RWPE2 (cell line): Measurements from ENCODE around the gene FAM98A.

Experiments
- ATAC-seq: fragments of 200-7000 bp; cut with Tn5 transposase; 3 replicates; pipeline ENCODE4 v1.9.1; 2021; ENCODE audit warnings: low read depth
- DNase-seq: peaks from one replicate; pipeline ENCODE4 v3.0.0-alpha.2; 2020; ENCODE audit warnings: low spot score
- H3K27ac ChIP-seq: fragments of 450-650 bp; 2 replicates; pipeline ENCODE4 v1.5.1; 2017; ENCODE audit warnings: mild to moderate bottlenecking; ENCODE audit not compliant: poor library complexity, severe bottlenecking
- H3K27me3 ChIP-seq: fragments of 250-450 bp; sonication (Bioruptor Pico); 2 replicates; pipeline ENCODE4 v1.5.1; 2021; ENCODE audit warnings: mild to moderate bottlenecking, moderate library complexity; ENCODE audit not compliant: insufficient read depth, poor library complexity, severe bottlenecking
- H3K36me3 ChIP-seq: fragments of 250-450 bp; sonication (Bioruptor Pico); 2 replicates; pipeline ENCODE4 v1.5.1; 2020; ENCODE audit warnings: low read depth, mild to moderate bottlenecking, moderate library complexity
- H3K4me1 ChIP-seq: fragments of 250-450 bp; sonication (Bioruptor Pico); 2 replicates; pipeline ENCODE4 v1.5.1; 2021; ENCODE audit warnings: mild to moderate bottlenecking, moderate library complexity; ENCODE audit not compliant: insufficient read depth, poor library complexity, severe bottlenecking
- H3K4me3 ChIP-seq: fragments of 250-450 bp; sonication (Bioruptor Pico); 2 replicates; pipeline ENCODE4 v1.5.1; 2021; ENCODE audit warnings: mild to moderate bottlenecking, moderate library complexity; ENCODE audit not compliant: severe bottlenecking
- H3K9me3 ChIP-seq: fragments of 250-450 bp; sonication (Bioruptor Pico); 2 replicates; pipeline ENCODE4 v1.5.1; 2021; ENCODE audit warnings: mild to moderate bottlenecking, moderate library complexity; ENCODE audit not compliant: severe bottlenecking
- CTCF ChIP-seq: fragments of 450-650 bp; IDR thresholded peaks from one replicate; pipeline ENCODE4 v1.5.1; 2017; ENCODE audit warnings: mild to moderate bottlenecking, moderate library complexity; ENCODE audit not compliant: poor library complexity, severe bottlenecking

The FAM98A gene

GRCh38 chr2:33579227-33579626, 19.9 kb downstream of the FAM98A start:
- Histone ChIP-seq H3K4me1 (no peaks in the 10 kb centered on the region), H3K36me3 (peaks cover 25% of the 10 kb centered on the region), H3K27ac (no peak overlapping the region), H3K4me3 (no peak overlapping the region), H3K27me3 (no peaks in the 10 kb centered on the region), H3K9me3 (no peaks in the 10 kb centered on the region)
- ATAC-seq (no peak), DNase-seq (no peak)
- no peak for TF ChIP-seq CTCF

- ATAC-seq (0 out of 3 replicates have a peak, but pooled peaks have one; percentile 19), DNase-seq (no peak)
- no peaks in the 10 kb centered on the region for H3K4me1 ChIP-seq
- no peak overlapping the region for H3K4me3 ChIP-seq
- no peaks in the 10 kb centered on the region for H3K27me3 ChIP-seq
- H3K27ac ChIP-seq = no peak overlapping the region
- peaks cover 15% of the 10 kb centered on the region for H3K36me3 ChIP-seq
- TF ChIP-seq CTCF = no peak
- H3K9me3 ChIP-seq = no peaks in the 10 kb centered on the region
Observed at GRCh38 chr2:33577668-33578067, 21.4 kb downstream of the FAM98A start.

GRCh38 chr2:33577084-33577483, 22.0 kb downstream of the FAM98A start:
- Histone ChIP-seq H3K9me3 (no peaks in the 10 kb centered on the region), H3K27ac (no peak overlapping the region), H3K4me3 (no peak overlapping the region), H3K4me1 (no peaks in the 10 kb centered on the region), H3K36me3 (peaks cover 9% of the 10 kb centered on the region; the same call in 1 of the 2 replicates), H3K27me3 (no peaks in the 10 kb centered on the region)
- no peak for TF ChIP-seq CTCF
- no peak for DNase-seq
- ATAC-seq = no peak

- Histone ChIP-seq H3K4me3 (no peak overlapping the region), H3K4me1 (no peaks in the 10 kb centered on the region), H3K9me3 (no peaks in the 10 kb centered on the region), H3K27ac (no peak overlapping the region), H3K27me3 (no peaks in the 10 kb centered on the region), H3K36me3 (no peaks in the 10 kb centered on the region)
- ATAC-seq (no peak), DNase-seq (no peak)
- no peak for TF ChIP-seq CTCF
Observed at GRCh38 chr2:33573657-33574056, 25.4 kb downstream of the FAM98A start.

GRCh38 chr2:33570681-33571080, 28.4 kb downstream of the FAM98A start:
- Histone ChIP-seq H3K9me3 (no peaks in the 10 kb centered on the region), H3K27ac (no peak overlapping the region), H3K4me3 (no peak overlapping the region), H3K27me3 (no peaks in the 10 kb centered on the region), H3K36me3 (no peaks in the 10 kb centered on the region), H3K4me1 (no peaks in the 10 kb centered on the region)
- DNase-seq = no peak
- no peak for TF ChIP-seq CTCF
- ATAC-seq = no peak
